ENCODE results near the gene WNT2B. TPM values are rescaled to one million over a fixed set of nuclear protein-coding genes. Genes with fewer than 3 reads are reported as not detected.

WNT2B gene
- total RNA-seq, 2 donors from 2014 or later: 3.2 to 19.7 TPM

DNA sequence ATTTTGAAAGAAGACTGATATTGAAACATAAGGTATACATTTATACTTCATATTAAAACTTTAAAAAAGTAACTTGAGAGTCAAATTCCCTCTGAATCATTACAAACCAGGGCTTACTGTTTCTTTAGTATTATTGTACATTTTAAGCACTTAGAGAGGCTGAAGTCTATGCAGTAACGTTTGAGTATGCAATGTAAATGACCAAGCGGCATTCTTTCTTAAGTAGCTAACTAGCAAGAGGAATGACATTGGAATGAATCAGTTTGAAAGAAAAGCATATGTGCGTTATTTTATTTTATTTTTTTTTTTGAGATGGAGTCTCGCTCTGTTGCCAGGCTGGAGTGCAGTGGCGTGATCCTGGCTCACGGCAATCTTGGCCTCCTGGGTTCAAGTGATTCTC, 24.3 kb downstream of the WNT2B start:
- peaks cover 2% of the 10 kb centered on the region for H3K4me1 ChIP-seq (replicated peaks)
- H3K4me3 ChIP-seq: no peak overlapping the region
- WGBS: 94% methylated on average over 6 of the region's 6 CpGs
- H3K27ac ChIP-seq: no peak overlapping the region
- no peak for DNase-seq (ENCODE audit: low spot score)
- no peak for TF ChIP-seq POLR2A (IDR thresholded peaks at IDR 0.05)
- no peak for TF ChIP-seq CTCF (IDR thresholded peaks at IDR 0.05)
- intact Hi-C loops (cut with DNase I): no loop called here
- H3K27me3 ChIP-seq (replicated peaks; ENCODE audit: insufficient read depth): no peaks in the 10 kb centered on the region
- H3K9me3 ChIP-seq: no peaks in the 10 kb centered on the region
- no peaks in the 10 kb centered on the region for H3K36me3 ChIP-seq

DNA sequence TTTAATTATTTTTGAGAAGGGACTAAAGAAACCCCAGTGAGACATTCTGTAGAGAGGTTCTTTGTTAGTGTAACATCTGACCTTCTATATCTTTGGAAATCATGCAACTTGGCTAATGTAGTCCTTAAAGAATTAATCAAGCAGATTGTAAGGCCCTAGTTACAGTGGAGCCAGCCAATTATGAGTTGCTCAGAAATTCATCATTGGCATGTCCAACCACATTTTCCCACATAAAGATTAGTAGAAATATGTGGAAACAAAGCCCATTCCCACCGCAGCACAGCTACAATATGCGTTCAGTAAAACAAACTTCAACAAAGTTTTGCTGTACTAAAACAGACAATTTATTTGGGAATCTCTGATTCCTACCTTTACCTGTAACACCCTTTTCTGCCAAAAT, 27.8 kb downstream of the WNT2B start:
- Histone ChIP-seq H3K27me3 (replicated peaks; ENCODE audit: insufficient read depth) (no peaks in the 10 kb centered on the region), H3K36me3 (no peaks in the 10 kb centered on the region), H3K4me1 (replicated peaks) (no peaks in the 10 kb centered on the region), H3K9me3 (no peaks in the 10 kb centered on the region), H3K27ac (no peak overlapping the region), H3K4me3 (no peak overlapping the region)
- WGBS: 82% methylated on average over 2 of the region's 2 CpGs
- intact Hi-C loops (cut with DNase I): no loop called here
- no peak for DNase-seq (ENCODE audit: low spot score)
- TF ChIP-seq POLR2A (IDR thresholded peaks at IDR 0.05): no peak

DNA sequence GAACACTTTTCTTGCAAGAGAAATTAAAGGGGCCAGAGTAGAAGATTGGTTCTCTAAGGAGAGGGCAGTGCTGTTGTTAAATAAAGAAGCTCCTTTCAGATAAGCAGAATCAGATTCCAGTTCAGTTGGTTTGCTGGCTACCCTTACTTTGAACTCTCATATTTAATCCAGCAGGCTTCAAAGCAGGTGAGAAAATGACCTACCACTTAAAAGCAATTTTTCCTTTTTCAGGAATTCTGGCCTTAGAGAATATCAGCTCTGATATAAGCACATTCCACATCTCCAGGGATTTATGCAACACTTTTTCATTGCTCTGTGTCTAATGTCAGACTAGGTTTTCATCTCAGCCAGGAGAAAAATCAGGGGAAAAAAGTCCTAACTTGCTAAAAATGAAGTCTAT, 28.7 kb downstream of the WNT2B start:
- no peaks in the 10 kb centered on the region for H3K4me1 ChIP-seq (replicated peaks)
- H3K36me3 ChIP-seq: no peaks in the 10 kb centered on the region
- intact Hi-C loops (cut with DNase I): no loop called here
- no peaks in the 10 kb centered on the region for H3K27me3 ChIP-seq (replicated peaks; ENCODE audit: insufficient read depth)
- no peak overlapping the region for H3K27ac ChIP-seq
- TF ChIP-seq POLR2A (IDR thresholded peaks at IDR 0.05) (no peak), CTCF (IDR thresholded peaks at IDR 0.05) (no peak), POLR2AphosphoS5 (IDR thresholded peaks at IDR 0.05) (no peak)
- no peak for DNase-seq (ENCODE audit: low spot score)
- no peaks in the 10 kb centered on the region for H3K9me3 ChIP-seq
- no peak overlapping the region for H3K4me3 ChIP-seq

GRCh38 chr1:112538883-112539282, 30.1 kb downstream of the WNT2B start:
- no peak overlapping the region for H3K27ac ChIP-seq
- no peak for DNase-seq (ENCODE audit: low spot score)
- H3K36me3 ChIP-seq: no peaks in the 10 kb centered on the region
- H3K27me3 ChIP-seq (replicated peaks; ENCODE audit: insufficient read depth): no peaks in the 10 kb centered on the region
- WGBS: 91% methylated on average over 3 of the region's 3 CpGs
- no peaks in the 10 kb centered on the region for H3K9me3 ChIP-seq
- H3K4me1 ChIP-seq (replicated peaks): no peaks in the 10 kb centered on the region
- TF ChIP-seq CTCF (IDR thresholded peaks at IDR 0.05): no peak
- TF ChIP-seq POLR2A (IDR thresholded peaks at IDR 0.05): no peak
- TF ChIP-seq POLR2AphosphoS5 (IDR thresholded peaks at IDR 0.05): no peak
- intact Hi-C loops (cut with DNase I): no loop called here
- no peak overlapping the region for H3K4me3 ChIP-seq

GRCh38 chr1:112540226-112540794, 31.5 kb downstream of the WNT2B start:
- H3K4me3 ChIP-seq: no peak overlapping the region
- no peak for DNase-seq (ENCODE audit: low spot score)
- no peaks in the 10 kb centered on the region for H3K4me1 ChIP-seq (replicated peaks)
- intact Hi-C loops (cut with DNase I): no loop called here
- no peak for TF ChIP-seq POLR2AphosphoS5 (IDR thresholded peaks at IDR 0.05)
- TF ChIP-seq POLR2A (IDR thresholded peaks at IDR 0.05): no peak
- no peak for TF ChIP-seq CTCF (IDR thresholded peaks at IDR 0.05)
- no peaks in the 10 kb centered on the region for H3K9me3 ChIP-seq
- 67% methylated on average over 1 of the region's 1 CpG for WGBS
- no peaks in the 10 kb centered on the region for H3K36me3 ChIP-seq
- no peak overlapping the region for H3K27ac ChIP-seq
- no peaks in the 10 kb centered on the region for H3K27me3 ChIP-seq (replicated peaks; ENCODE audit: insufficient read depth)
